GM13976 (cell line): ENCODE results near the gene CEP104.
"Not testable (repeated sequence)": the region's sequence is repeated elsewhere in the genome, so short reads cannot be mapped to it uniquely, and the experiment has no call there.

ENCODE experiments used
- DNase-seq: peaks from one replicate; pipeline ENCODE4 v3.0.0; 2012; ENCODE audit warnings: low spot score
- in situ Hi-C: fragments of 300-500 bp; cut with MboI; formaldehyde crosslinking; loops from one replicate; pipeline ENCODE4 v1.12.0; 2022; ENCODE audit warnings: low sequenced_read_pairs, mixed read lengths, inconsistent platforms; ENCODE audit not compliant: unreplicated experiment
- TF ChIP-seq, protein P1 (sequence below): IDR thresholded peaks from 2 replicates; pipeline ENCODE4 v1.5.1; 2012; ENCODE audit warnings: borderline replicate concordance, mild to moderate bottlenecking; ENCODE audit not compliant: insufficient read depth; ENCODE audit errors: extremely low read depth, missing control alignments, control extremely low read depth

Gene CEP104

DNA sequence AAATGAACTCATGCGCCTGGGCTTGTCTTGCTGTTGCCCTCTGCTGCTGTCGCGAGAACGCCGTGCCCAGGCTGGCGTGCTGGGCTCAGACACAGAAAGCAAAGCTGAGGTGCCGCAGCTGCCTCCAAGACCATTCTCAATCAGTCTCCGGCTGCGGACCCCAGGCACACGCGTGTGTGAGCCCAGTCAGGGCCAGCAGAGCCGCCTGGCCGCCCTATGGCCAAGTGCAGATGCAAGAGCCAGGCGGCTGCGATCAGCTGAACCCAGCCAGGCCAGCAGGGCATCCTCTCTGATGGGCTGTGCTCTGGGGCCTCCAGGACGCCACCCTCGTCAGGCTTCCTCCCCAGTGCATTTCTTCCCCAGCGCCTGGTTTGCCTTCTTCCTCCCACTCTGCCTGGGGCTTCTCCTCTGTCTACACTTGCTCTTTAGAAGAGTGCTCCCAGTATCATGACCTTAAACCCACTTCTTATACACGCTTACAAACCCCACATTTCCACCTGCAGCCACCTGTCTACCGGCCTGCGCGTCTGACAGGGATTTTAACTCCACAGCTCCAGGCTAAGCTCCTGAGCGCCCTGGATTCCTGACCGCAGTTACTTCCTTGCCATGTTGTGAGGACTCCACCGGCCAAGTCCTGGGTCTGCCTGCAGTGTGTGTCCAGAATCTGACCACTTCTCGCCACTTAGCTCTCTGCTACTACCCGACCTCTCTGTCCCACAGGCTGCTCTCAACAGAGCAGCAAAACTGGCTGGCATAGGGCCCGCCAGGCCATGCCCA lies 39.0 kb downstream of the CEP104 start:
- TF ChIP-seq, protein P1, sequence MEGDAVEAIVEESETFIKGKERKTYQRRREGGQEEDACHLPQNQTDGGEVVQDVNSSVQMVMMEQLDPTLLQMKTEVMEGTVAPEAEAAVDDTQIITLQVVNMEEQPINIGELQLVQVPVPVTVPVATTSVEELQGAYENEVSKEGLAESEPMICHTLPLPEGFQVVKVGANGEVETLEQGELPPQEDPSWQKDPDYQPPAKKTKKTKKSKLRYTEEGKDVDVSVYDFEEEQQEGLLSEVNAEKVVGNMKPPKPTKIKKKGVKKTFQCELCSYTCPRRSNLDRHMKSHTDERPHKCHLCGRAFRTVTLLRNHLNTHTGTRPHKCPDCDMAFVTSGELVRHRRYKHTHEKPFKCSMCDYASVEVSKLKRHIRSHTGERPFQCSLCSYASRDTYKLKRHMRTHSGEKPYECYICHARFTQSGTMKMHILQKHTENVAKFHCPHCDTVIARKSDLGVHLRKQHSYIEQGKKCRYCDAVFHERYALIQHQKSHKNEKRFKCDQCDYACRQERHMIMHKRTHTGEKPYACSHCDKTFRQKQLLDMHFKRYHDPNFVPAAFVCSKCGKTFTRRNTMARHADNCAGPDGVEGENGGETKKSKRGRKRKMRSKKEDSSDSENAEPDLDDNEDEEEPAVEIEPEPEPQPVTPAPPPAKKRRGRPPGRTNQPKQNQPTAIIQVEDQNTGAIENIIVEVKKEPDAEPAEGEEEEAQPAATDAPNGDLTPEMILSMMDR: no peak
- in situ Hi-C loops: no loop called here
- DNase-seq: no peak

DNA sequence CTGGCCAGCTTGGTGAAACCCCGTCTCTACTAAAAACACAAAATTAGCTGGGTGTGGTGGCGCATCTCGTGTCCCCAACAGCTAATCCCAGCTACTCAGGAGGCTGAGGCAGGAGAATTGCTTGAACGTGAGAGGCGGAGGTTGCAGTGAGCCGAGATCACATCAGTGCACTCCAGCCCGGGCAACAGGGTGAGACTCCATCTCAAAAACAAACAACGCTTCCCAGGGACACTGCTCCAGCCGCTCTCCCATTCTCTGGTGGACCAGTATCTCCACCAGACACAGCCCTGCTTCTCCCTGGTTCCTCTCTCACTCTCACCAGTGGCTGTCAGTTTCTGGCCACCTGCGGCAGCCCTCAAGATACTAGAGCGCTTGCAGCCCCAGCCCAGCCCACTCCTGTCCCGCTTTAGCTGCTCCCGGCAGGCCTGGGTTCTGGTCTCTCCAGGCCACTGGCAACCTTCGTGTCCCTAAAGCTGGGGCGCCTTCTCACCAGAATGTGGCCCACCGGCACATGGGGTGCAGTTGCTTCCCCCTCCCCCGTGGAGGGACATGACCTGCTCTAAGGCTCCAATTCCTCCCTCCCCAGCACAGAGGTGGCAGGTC lies 39.8 kb downstream of the CEP104 start:
- in situ Hi-C loops: no loop called here
- no peak for DNase-seq
- TF ChIP-seq, protein P1: no peak

DNA sequence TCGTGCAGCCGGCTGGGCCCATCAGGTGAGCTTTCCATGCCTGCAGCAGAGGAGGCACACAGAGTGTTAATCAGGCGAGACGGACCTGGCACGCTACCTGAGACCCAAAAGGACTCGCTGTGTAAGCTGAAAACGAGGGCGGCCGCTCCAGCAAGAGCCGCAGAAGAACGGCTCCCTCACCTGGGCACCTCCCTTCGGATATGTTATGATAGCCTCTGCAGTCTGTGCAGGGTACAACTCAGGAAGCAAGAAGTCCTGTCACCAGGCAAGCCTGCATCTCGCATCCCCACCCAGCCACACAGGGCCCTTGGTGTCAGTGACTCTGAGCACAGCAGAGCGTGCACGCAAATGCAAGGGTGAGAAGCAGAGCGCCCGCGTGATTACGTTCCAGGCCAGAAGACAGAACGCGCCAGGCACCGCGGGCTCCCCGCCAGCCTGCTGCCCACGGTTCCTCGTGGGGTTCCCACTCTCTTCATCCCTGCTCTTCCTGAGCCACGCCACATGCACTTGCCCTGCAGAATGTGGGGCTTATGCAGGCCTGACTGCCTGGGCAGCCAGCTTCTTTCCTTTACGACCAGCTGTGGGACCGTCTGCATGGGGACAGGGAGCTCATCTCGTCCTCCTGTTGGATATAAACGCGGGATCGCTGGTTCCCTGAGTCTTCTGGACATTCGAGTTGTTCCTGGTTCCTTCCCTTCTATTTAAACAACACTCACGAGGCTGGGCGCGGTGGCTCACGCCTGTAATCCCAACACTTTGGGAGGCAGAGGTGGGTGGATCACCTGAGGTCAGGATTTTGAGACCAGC lies 40.5 kb downstream of the CEP104 start:
- TF ChIP-seq, protein P1: no peak
- no peak for DNase-seq
- in situ Hi-C loops: no loop called here

DNA sequence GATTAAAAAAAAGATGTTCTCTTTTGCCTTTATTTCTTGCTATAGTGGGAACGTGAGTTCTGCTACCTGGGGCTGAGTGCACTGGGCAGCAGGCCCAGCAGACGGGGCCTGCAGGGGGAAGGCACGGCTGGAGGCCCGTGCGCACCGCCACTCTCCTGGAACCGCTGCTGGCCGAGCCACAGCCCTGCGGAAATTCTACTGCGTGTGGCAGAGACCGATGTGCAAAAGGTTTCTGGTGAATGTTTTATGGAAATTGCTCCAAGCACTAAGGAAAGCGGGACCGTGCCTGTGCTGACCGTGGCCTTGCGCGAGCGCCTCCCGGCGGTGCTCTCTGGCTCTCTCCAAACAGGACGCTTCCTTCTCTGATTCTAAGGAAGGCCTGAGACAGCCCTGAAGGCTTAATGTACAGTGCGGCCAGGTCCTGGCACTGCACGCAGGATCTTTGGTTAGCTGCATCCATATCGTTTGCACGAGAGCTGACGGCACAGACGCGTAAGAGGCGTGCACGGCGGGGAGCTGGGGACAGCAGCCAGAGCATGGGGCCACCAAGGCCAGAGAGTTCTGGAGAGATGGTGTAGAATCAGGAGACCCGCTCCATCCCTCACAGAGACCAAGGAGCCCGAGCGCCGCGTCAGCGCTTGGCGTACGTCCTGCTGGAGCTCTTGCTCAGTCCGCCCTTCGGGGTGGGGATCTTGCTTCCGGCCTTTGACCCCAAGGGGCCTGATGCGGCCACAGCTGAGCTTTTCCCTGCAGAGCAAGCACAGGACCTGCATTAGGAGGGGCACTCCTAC lies 42.0 kb downstream of the CEP104 start:
- in situ Hi-C loops: no loop called here
- no peak for DNase-seq
- TF ChIP-seq, protein P1: no peak

DNA sequence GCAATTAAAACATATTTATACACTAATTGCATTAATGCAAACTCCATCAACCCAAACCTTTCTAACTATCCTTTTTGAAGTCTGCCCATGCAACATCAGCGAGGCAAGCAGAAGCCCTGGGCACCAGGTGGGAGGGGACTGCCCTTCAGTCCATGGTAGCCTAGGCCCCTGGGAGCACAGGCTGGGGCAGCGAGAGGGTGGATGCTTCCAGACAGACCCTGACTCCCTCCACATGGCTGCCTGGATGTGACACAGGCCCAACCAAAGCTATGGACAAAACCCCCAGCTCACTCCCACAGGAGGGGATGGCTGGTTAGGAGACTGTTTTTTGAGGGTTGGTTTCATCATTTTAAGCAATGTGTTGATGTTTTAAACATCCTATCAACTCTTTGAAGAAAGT lies 42.9 kb downstream of the CEP104 start:
- TF ChIP-seq, protein P1: no peak
- in situ Hi-C loops: no loop called here
- DNase-seq: no peak

DNA sequence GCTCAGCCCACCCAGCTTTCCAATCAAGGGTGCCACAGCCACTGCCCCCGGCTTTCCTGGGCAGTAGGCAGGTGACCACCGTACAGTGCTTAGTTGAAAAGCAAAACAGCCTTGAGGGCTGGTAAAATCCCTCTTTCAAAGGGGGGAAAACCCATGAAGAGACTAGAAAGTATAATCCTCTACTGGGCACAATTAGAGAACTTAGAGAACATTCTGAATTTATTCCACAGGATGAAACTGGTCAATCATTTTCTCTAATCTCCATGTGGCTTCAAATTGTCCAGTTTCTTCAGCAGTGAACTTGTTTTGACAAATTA lies 45.5 kb downstream of the CEP104 start:
- no peak for DNase-seq
- in situ Hi-C loops: no loop called here
- TF ChIP-seq, protein P1: no peak

DNA sequence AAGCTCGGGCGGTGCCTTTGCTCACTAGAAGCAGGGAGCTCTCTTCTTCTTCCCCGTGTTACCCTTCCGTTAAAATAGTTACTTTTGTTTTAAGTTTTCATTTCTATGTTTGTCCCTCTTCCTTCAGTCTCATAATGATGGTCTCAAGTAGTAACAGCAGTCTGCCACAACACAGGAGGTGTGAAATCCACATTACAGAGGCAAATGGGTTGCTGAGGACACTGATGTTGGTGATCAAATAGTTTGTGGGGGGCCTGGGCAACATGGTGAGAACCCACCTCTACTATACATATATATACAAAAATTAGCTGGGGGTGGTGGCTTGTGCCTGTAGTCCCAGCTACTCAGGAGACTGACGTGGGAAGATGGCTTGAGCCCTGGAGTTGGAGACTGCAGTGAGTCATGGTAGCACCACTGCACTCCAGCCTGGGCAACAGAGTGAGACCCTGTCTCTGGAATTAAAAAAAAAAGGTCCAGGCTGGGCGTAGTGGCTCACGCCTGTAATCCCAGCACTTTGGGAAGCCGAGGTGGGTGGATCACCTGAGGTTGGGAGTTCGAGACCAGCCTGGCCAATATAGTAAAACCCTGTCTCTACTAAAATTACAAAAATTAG lies 46.8 kb downstream of the CEP104 start:
- DNase-seq, in situ Hi-C loops: not testable (repeated sequence)
